Stimulated activated CD4-positive, alpha-beta T cell treated with anti-CD3 and anti-CD28 coated beads, Interleukin-2, amount 100 ng/mL, for 48 hours (primary cell): Measurements from ENCODE around the gene COG5.
A peak's percentile ranks its signal among the peaks of the same experiment; 100 is the strongest.
"Not testable (repeated sequence)": the region's sequence is repeated elsewhere in the genome, so short reads cannot be mapped to it uniquely, and the experiment has no call there.

Experiments used
- DNase-seq, 2 donors: peaks; one replicate each; pipeline ENCODE4 v3.0.0-alpha.2; 2020

COG5 gene

GRCh38 chr7:107579885-107580715 lies 16.4 kb upstream of the COG5 start, which contains the start of gene BCAP29:
Gene BCAP29, plus strand, starts transcription at chr7:107580246. Its CDS starts 527 bp downstream, at chr7:107580773.
- peak; percentile 60 to 72 for DNase-seq

- no peak for DNase-seq
Measured at GRCh38 chr7:107579554-107579884, 15.8 kb upstream of the COG5 start.

GRCh38 chr7:107573537-107573936 lies 9.8 kb upstream of the COG5 start:
- DNase-seq, result no peak

- DNase-seq, result no peak
Measured at GRCh38 chr7:107570298-107570697, 6.6 kb upstream of the COG5 start.

GRCh38 chr7:107564553-107565298 lies 1.0 kb upstream of the COG5 start:
- DNase-seq, result no peak

GRCh38 chr7:107563081-107563774 lies 492 bp downstream of the COG5 start:
- DNase-seq, result peak in 1 of 2 donors; percentile 4

GRCh38 chr7:107560898-107561516 lies 2.7 kb downstream of the COG5 start:
- DNase-seq, result no peak

GRCh38 chr7:107559864-107560263 lies 3.9 kb downstream of the COG5 start:
- DNase-seq, result no peak

- no peak for DNase-seq
Measured at GRCh38 chr7:107555893-107556292, 7.8 kb downstream of the COG5 start.

- DNase-seq, result no peak
Measured at GRCh38 chr7:107551936-107552335, 11.8 kb downstream of the COG5 start.

GRCh38 chr7:107544848-107545591 lies 18.7 kb downstream of the COG5 start:
- DNase-seq, result no peak

GRCh38 chr7:107543338-107543993 lies 20.3 kb downstream of the COG5 start:
- no peak for DNase-seq

- no peak for DNase-seq
Measured at GRCh38 chr7:107538001-107538400, 25.7 kb downstream of the COG5 start.

- DNase-seq, result not testable (repeated sequence)
Measured at GRCh38 chr7:107537228-107537627, 26.5 kb downstream of the COG5 start.

GRCh38 chr7:107534139-107534538 lies 29.6 kb downstream of the COG5 start:
- no peak for DNase-seq

GRCh38 chr7:107530751-107531150 lies 33.0 kb downstream of the COG5 start:
- no peak for DNase-seq

GRCh38 chr7:107528461-107528860 lies 35.3 kb downstream of the COG5 start:
- DNase-seq, result no peak

- DNase-seq, result no peak
Measured at GRCh38 chr7:107527196-107527595, 36.5 kb downstream of the COG5 start.

- DNase-seq, result no peak
Measured at GRCh38 chr7:107526672-107527071, 37.0 kb downstream of the COG5 start.

- DNase-seq, result no peak
Measured at GRCh38 chr7:107506674-107507339, 56.9 kb downstream of the COG5 start.

- DNase-seq, result no peak
Measured at GRCh38 chr7:107505997-107506673, 57.6 kb downstream of the COG5 start.
